HFF-Myc (cell line): ENCODE data around the gene GNPTAB.

Experiments used
- DNase-seq: peaks from one replicate; pipeline ENCODE4 v3.0.0-alpha.2; 2011; ENCODE audit warnings: low read depth; ENCODE audit errors: extremely low read depth
- H3K4me3 ChIP-seq: replicated peaks from 2 replicates; pipeline ENCODE4 v1.5.1; 2011; ENCODE audit warnings: low read depth, mild to moderate bottlenecking, control low read depth, low read length
- TF ChIP-seq, protein P1 (sequence below): IDR thresholded peaks from 2 replicates; pipeline ENCODE4 v1.5.1; 2012; ENCODE audit warnings: mild to moderate bottlenecking, low read depth, low read length, control low read depth; ENCODE audit errors: missing control alignments

The GNPTAB gene

DNA sequence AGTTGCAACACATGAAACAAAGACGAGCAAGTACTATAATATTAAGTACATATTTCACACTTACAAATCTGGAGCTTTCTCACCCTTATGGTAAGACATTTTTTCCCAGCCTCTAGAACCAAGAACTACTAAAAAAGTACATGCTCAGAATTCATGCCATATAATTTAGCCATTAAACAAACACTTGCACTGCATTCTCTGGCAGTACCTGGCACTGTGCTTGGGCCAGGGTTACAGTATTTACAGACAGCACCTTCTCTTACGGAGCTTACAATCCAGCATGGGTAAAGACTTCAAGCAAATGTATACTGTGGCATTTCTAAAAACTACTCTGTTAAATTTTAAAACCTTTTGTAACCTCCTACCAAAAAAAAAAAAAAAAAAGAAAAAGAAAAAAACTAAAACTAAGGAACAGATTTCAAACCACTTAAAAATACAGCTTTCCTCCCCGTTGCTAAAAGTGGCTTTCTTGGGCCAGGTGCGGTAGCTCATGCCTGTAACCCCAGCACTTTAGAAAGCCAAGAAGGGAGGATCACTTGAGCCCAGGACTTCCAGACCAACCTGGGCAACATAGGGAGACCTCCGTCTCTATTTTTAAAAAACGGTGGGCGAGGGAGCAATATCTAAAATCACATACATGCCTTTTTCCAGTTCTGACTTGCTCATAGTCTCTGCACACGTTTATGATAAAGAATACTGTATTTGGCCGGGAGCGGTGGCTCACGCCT, 956 bp downstream of the GNPTAB start:
- DNase-seq = no peak
- peak overlapping the region; percentile 79 for H3K4me3 ChIP-seq
- TF ChIP-seq, protein P1, sequence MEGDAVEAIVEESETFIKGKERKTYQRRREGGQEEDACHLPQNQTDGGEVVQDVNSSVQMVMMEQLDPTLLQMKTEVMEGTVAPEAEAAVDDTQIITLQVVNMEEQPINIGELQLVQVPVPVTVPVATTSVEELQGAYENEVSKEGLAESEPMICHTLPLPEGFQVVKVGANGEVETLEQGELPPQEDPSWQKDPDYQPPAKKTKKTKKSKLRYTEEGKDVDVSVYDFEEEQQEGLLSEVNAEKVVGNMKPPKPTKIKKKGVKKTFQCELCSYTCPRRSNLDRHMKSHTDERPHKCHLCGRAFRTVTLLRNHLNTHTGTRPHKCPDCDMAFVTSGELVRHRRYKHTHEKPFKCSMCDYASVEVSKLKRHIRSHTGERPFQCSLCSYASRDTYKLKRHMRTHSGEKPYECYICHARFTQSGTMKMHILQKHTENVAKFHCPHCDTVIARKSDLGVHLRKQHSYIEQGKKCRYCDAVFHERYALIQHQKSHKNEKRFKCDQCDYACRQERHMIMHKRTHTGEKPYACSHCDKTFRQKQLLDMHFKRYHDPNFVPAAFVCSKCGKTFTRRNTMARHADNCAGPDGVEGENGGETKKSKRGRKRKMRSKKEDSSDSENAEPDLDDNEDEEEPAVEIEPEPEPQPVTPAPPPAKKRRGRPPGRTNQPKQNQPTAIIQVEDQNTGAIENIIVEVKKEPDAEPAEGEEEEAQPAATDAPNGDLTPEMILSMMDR = no peak

DNA sequence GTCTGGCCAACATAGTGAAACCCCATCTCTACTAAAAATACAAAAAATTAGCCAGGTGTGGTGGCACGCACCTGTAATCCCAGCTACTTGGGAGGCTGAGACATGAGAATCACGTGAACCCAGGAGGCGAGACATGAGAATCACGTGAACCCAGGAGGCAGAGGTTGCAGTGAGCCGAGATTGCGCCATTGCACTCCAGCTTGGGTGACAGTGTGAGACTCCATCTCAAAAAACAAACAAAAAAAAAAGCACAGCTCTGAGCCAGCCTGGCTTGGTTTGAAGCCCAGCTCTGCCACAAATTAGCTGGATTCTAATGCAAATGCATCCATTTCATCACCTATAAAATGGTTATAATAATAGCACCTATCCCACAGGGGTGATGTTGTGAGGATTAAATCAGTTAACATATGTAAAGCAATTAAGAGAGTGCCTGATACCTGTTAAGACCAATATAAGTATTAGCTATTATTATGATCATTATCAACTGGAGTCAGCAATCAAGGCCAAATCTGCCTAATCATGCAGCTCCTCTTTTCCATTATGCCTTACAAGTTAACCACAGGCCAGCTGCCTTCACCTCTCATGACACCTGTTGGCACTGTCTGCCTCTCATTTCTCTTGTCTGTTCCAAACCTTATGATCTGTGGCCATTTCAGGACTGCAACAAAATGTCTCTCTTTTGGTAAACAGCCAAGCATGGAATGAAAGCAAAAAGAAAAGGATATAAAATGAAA, 2.1 kb downstream of the GNPTAB start:
- H3K4me3 ChIP-seq = no peak overlapping the region
- TF ChIP-seq, protein P1 = no peak
- no peak for DNase-seq

DNA sequence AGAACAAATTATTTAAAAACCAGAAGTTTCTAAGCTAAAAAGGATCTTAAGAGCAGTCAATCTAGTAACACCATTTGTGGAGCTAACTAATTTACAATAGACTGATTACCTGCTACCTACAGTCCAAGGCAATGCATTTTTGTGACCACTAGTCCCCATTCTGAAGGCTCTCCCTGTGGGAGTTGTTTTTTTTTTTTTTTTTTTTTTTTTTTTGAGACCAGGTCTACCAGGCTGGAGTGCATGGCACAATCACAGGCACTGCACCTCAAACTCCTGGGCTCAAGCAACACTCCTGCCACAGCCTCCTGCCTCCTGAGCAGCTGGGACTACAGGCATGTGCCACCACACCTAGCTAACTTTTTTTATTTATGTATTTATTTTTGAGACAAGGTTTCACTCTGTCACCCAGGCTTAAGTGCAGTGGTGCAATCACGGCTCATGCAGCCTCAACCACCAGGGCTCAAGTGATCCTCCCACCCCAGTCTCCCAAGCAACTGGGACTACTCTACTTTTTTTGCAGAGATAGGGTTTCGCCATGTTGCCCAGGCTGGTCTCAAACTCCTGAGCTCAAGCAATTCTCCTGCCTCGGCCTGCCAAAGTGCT, 3.9 kb downstream of the GNPTAB start:
- TF ChIP-seq, protein P1 = no peak
- no peak for DNase-seq
- H3K4me3 ChIP-seq = no peak overlapping the region

DNA sequence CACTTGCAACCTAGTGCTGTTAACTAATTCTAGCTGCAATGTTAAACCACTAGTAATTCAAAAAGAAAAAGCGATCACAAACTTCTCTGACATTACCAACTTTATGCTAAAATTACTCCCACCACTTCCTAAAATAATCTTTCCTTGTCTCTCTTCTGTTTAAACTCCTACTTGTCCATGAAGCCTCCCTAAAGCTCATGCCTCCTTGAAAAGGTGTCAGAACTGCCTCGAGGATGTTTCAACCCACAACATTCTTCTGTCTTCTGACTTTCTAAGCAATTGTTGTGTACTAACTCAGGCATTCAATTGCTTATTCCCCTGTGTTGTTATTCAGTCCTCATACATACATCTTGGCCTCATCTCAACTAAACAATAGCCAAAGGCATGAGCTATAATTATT, 5.9 kb downstream of the GNPTAB start:
- no peak overlapping the region for H3K4me3 ChIP-seq
- DNase-seq = no peak
- TF ChIP-seq, protein P1 = no peak

DNA sequence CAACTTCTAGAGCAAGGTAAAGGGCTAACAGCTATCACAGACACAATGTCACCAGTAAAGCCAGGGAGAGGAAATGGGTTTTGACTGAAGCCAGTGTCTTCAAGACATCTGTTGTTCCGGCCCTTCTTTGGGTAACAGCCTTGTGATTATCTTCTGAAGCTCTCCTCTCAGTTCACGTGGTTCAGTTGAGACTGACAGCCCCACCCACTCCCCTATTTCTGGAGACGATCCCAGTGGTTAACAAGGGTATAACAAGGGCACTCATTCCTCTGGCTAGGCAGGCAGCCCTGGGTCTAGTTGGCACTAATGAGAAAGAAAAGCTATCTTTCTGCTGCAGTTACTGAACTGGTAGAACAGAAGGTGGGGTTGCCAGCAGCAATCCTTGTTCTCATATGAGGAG, 6.9 kb downstream of the GNPTAB start:
- peak; percentile 24 for DNase-seq
- TF ChIP-seq, protein P1 = no peak
- no peak overlapping the region for H3K4me3 ChIP-seq

DNA sequence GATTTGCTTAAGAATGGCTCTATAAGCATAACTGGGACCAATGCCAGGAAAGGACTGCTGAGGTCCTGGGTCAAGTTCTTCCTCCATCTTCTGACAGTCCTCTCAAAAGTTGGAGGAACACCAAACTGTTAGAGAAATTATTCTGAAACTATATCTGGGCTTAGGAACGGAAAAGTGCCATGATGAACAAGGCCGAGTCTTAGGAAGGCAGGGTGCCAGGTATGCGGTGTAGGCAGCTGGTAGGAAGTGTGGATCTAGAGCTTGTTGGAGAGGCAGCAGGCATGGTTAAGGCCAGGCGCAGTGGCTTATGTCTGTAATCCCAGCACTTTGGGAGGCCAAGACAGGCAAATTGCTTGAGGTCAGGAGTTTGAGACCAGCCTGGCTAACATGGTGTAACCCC, 7.7 kb downstream of the GNPTAB start:
- H3K4me3 ChIP-seq = no peak overlapping the region
- no peak for DNase-seq
- TF ChIP-seq, protein P1 = no peak
